CD4-positive, alpha-beta T cell treated with Interleukin-1 beta for 1 hour (primary cell): ENCODE measurements around the gene SMC1B.

Experiments
- DNase-seq, 2 donors: peaks; one replicate each; pipeline ENCODE4 v3.0.0-alpha.2; 2020 to 2022

Gene SMC1B

GRCh38 chr22:45318558-45319323, 94.7 kb downstream of the SMC1B start:
- DNase-seq = peak; percentile 78 to 88

- DNase-seq = peak; percentile 94 to 95
Measured at GRCh38 chr22:45318168-45318557, 95.2 kb downstream of the SMC1B start.

GRCh38 chr22:45317551-45318167, 95.7 kb downstream of the SMC1B start:
- peak in 1 of 2 donors; percentile 78 for DNase-seq

GRCh38 chr22:45316796-45317526, 96.4 kb downstream of the SMC1B start:
- DNase-seq = no peak

- no peak for DNase-seq
Measured at GRCh38 chr22:45314786-45315185, 98.6 kb downstream of the SMC1B start.

GRCh38 chr22:45314054-45314721, 99.2 kb downstream of the SMC1B start:
- DNase-seq = no peak

- DNase-seq = no peak
Measured at GRCh38 chr22:45312856-45313255, 100.5 kb downstream of the SMC1B start.

GRCh38 chr22:45312415-45312814, 101.0 kb downstream of the SMC1B start:
- DNase-seq = no peak

GRCh38 chr22:45310977-45311531, 102.3 kb downstream of the SMC1B start:
- no peak for DNase-seq

- no peak for DNase-seq
Measured at GRCh38 chr22:45310331-45310976, 102.9 kb downstream of the SMC1B start.

- peak; percentile 93 to 96 for DNase-seq
Measured at GRCh38 chr22:45309422-45310227, 103.8 kb downstream of the SMC1B start, which contains the start of gene FAM118A. FAM118A (plus strand) TSS chr22:45309934; CDS start chr22:45322380, 12,446 bp downstream.

GRCh38 chr22:45308957-45309421, 104.4 kb downstream of the SMC1B start:
- DNase-seq = peak in 1 of 2 donors; percentile 17

- DNase-seq = no peak
Measured at GRCh38 chr22:45308391-45308956, 104.9 kb downstream of the SMC1B start.

GRCh38 chr22:45306139-45306538, 107.3 kb downstream of the SMC1B start:
- DNase-seq = no peak

GRCh38 chr22:45305456-45306075, 107.8 kb downstream of the SMC1B start:
- DNase-seq = no peak

GRCh38 chr22:45304971-45305370, 108.4 kb downstream of the SMC1B start:
- no peak for DNase-seq

GRCh38 chr22:45303181-45303580, 110.2 kb downstream of the SMC1B start:
- no peak for DNase-seq

GRCh38 chr22:45302751-45303150, 110.6 kb downstream of the SMC1B start:
- no peak for DNase-seq

GRCh38 chr22:45298934-45299505, 114.4 kb downstream of the SMC1B start:
- DNase-seq = no peak
